HG02884 (cell line): ENCODE results near the gene LRRC56.
"Not testable (repeated sequence)": the region's sequence is repeated elsewhere in the genome, so short reads cannot be mapped to it uniquely, and the experiment has no call there.

Experiments used
- ATAC-seq: cut with Tn5 transposase; IDR thresholded peaks from one replicate; pipeline ENCODE4 v1.9.1; 2021; ENCODE audit warnings: mild to moderate bottlenecking, moderate library complexity; ENCODE audit not compliant: unreplicated experiment

The LRRC56 gene

GRCh38 chr11:571802-572185 lies 34.5 kb downstream of the LRRC56 start:
- ATAC-seq = no peak

GRCh38 chr11:573146-573759 lies 35.9 kb downstream of the LRRC56 start:
- ATAC-seq = no peak

GRCh38 chr11:574031-574570 lies 36.8 kb downstream of the LRRC56 start:
- ATAC-seq = not testable (repeated sequence)

GRCh38 chr11:574632-575312 lies 37.4 kb downstream of the LRRC56 start:
- no peak for ATAC-seq

GRCh38 chr11:575313-575995 lies 38.1 kb downstream of the LRRC56 start:
- ATAC-seq = peak; percentile 22

GRCh38 chr11:575996-576768 lies 38.9 kb downstream of the LRRC56 start, which contains the start of gene PHRF1:
Gene PHRF1, plus strand, starts transcription at chr11:576470. Its CDS starts 5,043 bp downstream, at chr11:581513.
- peak; percentile 83 for ATAC-seq

- ATAC-seq = no peak
Observed at GRCh38 chr11:576811-577610, 39.7 kb downstream of the LRRC56 start.

GRCh38 chr11:577611-577894 lies 40.2 kb downstream of the LRRC56 start:
- ATAC-seq = no peak

GRCh38 chr11:578276-579035 lies 41.1 kb downstream of the LRRC56 start:
- no peak for ATAC-seq

GRCh38 chr11:579830-580601 lies 42.7 kb downstream of the LRRC56 start:
- ATAC-seq = no peak

GRCh38 chr11:581342-581741 lies 44.0 kb downstream of the LRRC56 start:
- no peak for ATAC-seq

GRCh38 chr11:581752-582151 lies 44.4 kb downstream of the LRRC56 start:
- ATAC-seq = no peak

- no peak for ATAC-seq
Observed at GRCh38 chr11:584287-584686, 47.0 kb downstream of the LRRC56 start.

GRCh38 chr11:586376-587316 lies 49.3 kb downstream of the LRRC56 start:
- ATAC-seq = no peak

- no peak for ATAC-seq
Observed at GRCh38 chr11:587546-587945, 50.2 kb downstream of the LRRC56 start.

- ATAC-seq = no peak
Observed at GRCh38 chr11:587978-588380, 50.7 kb downstream of the LRRC56 start.

GRCh38 chr11:589798-590197 lies 52.5 kb downstream of the LRRC56 start:
- ATAC-seq = no peak

- ATAC-seq = no peak
Observed at GRCh38 chr11:590997-591396, 53.7 kb downstream of the LRRC56 start.
